Nephron progenitor cell (in vitro differentiated cells): ENCODE results near the gene TMEM30A.

ENCODE experiments used
- DNase-seq: peaks from one replicate; pipeline ENCODE4 v3.0.0; 2021
- H3K27ac Mint-ChIP-seq: 2 replicates; pipeline ENCODE4 v1.8.0; 2021; ENCODE audit warnings: mild to moderate bottlenecking, moderate library complexity, mixed read lengths
- H3K27me3 Mint-ChIP-seq: 2 replicates; pipeline ENCODE4 v1.8.0; 2021; ENCODE audit warnings: mild to moderate bottlenecking, low read depth, mixed read lengths; ENCODE audit not compliant: poor library complexity
- H3K36me3 Mint-ChIP-seq: 2 replicates; pipeline ENCODE4 v1.8.0; 2021; ENCODE audit warnings: low read depth, mixed read lengths
- H3K4me1 Mint-ChIP-seq: 2 replicates; pipeline ENCODE4 v1.8.0; 2021; ENCODE audit warnings: mixed read lengths
- H3K4me3 Mint-ChIP-seq: 2 replicates; pipeline ENCODE4 v1.8.0; 2021; ENCODE audit warnings: mild to moderate bottlenecking, moderate library complexity, mixed read lengths
- H3K9me3 Mint-ChIP-seq: 2 replicates; pipeline ENCODE4 v1.8.0; 2021; ENCODE audit warnings: mild to moderate bottlenecking, moderate library complexity, mixed read lengths
- CTCF ChIP-seq: fragments of 200-600 bp; sonication (generic); IDR thresholded peaks from 2 replicates; pipeline ENCODE4 v1.5.0; 2021; ENCODE audit warnings: antibody characterized with exemption

Gene TMEM30A

GRCh38 chr6:75220357-75220756 is 64.2 kb downstream of the TMEM30A start:
- Mint-ChIP-seq H3K4me3 (no peak overlapping the region), H3K27ac (no peak overlapping the region), H3K4me1 (peaks cover 12% of the 10 kb centered on the region), H3K9me3 (no peaks in the 10 kb centered on the region), H3K27me3 (peaks cover 4% of the 10 kb centered on the region), H3K36me3 (no peaks in the 10 kb centered on the region)
- DNase-seq = no peak
- no peak for TF ChIP-seq CTCF

GRCh38 chr6:75219263-75219662 is 65.3 kb downstream of the TMEM30A start:
- no peak for DNase-seq
- Mint-ChIP-seq H3K4me1 (peaks cover 9% of the 10 kb centered on the region), H3K4me3 (no peak overlapping the region), H3K9me3 (no peaks in the 10 kb centered on the region), H3K36me3 (no peaks in the 10 kb centered on the region), H3K27me3 (peaks cover 4% of the 10 kb centered on the region), H3K27ac (no peak overlapping the region)
- no peak for TF ChIP-seq CTCF

- H3K27ac Mint-ChIP-seq = no peak overlapping the region
- no peak overlapping the region for H3K4me3 Mint-ChIP-seq
Measured at GRCh38 chr6:75217193-75217592, 67.4 kb downstream of the TMEM30A start.

GRCh38 chr6:75215291-75215690 is 69.3 kb downstream of the TMEM30A start:
- H3K27me3 Mint-ChIP-seq = peaks cover 3% of the 10 kb centered on the region
- DNase-seq = no peak
- H3K4me3 Mint-ChIP-seq = no peak overlapping the region
- H3K9me3 Mint-ChIP-seq = no peaks in the 10 kb centered on the region
- TF ChIP-seq CTCF = no peak
- H3K36me3 Mint-ChIP-seq = no peaks in the 10 kb centered on the region
- H3K27ac Mint-ChIP-seq = no peak overlapping the region
- H3K4me1 Mint-ChIP-seq = peaks cover 19% of the 10 kb centered on the region

More at GRCh38 chr6:75217193-75217592, 67.4 kb downstream of the TMEM30A start:
- TF ChIP-seq CTCF = no peak
- H3K4me1 Mint-ChIP-seq = peaks cover 6% of the 10 kb centered on the region
- H3K27me3 Mint-ChIP-seq = no peaks in the 10 kb centered on the region
- H3K36me3 Mint-ChIP-seq = no peaks in the 10 kb centered on the region
- H3K9me3 Mint-ChIP-seq = no peaks in the 10 kb centered on the region
- no peak for DNase-seq

GRCh38 chr6:75213732-75214131 is 70.9 kb downstream of the TMEM30A start:
- TF ChIP-seq CTCF = no peak
- no peak overlapping the region for H3K4me3 Mint-ChIP-seq
- H3K4me1 Mint-ChIP-seq = peaks cover 24% of the 10 kb centered on the region
- H3K27ac Mint-ChIP-seq = no peak overlapping the region
- no peak for DNase-seq
- peaks cover 17% of the 10 kb centered on the region for H3K27me3 Mint-ChIP-seq
- no peaks in the 10 kb centered on the region for H3K9me3 Mint-ChIP-seq
- H3K36me3 Mint-ChIP-seq = no peaks in the 10 kb centered on the region

- no peak for DNase-seq
Measured at GRCh38 chr6:75213112-75213511, 71.5 kb downstream of the TMEM30A start.

More at GRCh38 chr6:75213112-75213511, 71.5 kb downstream of the TMEM30A start:
- no peak for TF ChIP-seq CTCF
- peaks cover 31% of the 10 kb centered on the region for H3K4me1 Mint-ChIP-seq
- H3K9me3 Mint-ChIP-seq = no peaks in the 10 kb centered on the region
- H3K4me3 Mint-ChIP-seq = no peak overlapping the region
- H3K36me3 Mint-ChIP-seq = no peaks in the 10 kb centered on the region
- H3K27ac Mint-ChIP-seq = no peak overlapping the region
- peaks cover 23% of the 10 kb centered on the region for H3K27me3 Mint-ChIP-seq
